ENCODE results near the gene ADGRG6. TPM values are rescaled to one million over a fixed set of nuclear protein-coding genes. Genes with fewer than 3 reads are reported as not detected.

The ADGRG6 gene
- total and polyA plus RNA-seq, 8 donors, result 1.1 to 102 (median 8.9) TPM

DNA sequence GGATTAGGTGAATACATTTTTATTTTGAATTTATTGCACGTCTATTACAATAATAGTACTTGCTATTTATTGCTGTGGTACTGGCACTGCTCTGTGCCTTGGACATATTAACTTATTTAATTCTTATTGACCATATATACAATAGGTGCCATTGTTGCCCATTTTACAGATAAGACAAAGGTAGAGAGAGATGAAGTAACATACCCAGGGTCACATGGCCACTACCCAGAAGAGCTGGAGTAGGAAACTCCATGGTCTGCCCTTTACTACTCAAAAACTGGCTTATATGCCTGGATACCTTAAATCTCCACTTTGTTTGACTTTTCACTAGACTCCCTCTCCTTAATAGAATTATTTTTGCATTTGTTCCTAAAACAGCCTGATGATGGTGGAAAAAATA is 67.5 kb downstream of the ADGRG6 start:
- no peak overlapping the region for H3K27ac ChIP-seq
- no peaks in the 10 kb centered on the region for H3K36me3 ChIP-seq
- H3K4me3 ChIP-seq, result no peak overlapping the region
- TF ChIP-seq POLR2A (IDR thresholded peaks at IDR 0.05) (no peak), CTCF (IDR thresholded peaks at IDR 0.05) (no peak), EP300 (IDR thresholded peaks at IDR 0.05) (no peak), POLR2AphosphoS5 (IDR thresholded peaks at IDR 0.05) (no peak)
- H3K27me3 ChIP-seq, result no peaks in the 10 kb centered on the region
- no peaks in the 10 kb centered on the region for H3K4me1 ChIP-seq
- intact Hi-C loops (cut with DNase I; ENCODE audit: low total_unique reads), result no loop called here
- 88 to 92% (median 90%) methylated on average over 1 of the region's 1 CpG for WGBS, 5 donors
- H3K9me3 ChIP-seq, result no peaks in the 10 kb centered on the region
- no peak for DNase-seq

- H3K27ac ChIP-seq, result no peak overlapping the region
- H3K36me3 ChIP-seq, result no peaks in the 10 kb centered on the region
- TF ChIP-seq EP300 (IDR thresholded peaks at IDR 0.05) (no peak), POLR2AphosphoS5 (IDR thresholded peaks at IDR 0.05) (no peak), CTCF (IDR thresholded peaks at IDR 0.05) (no peak), POLR2A (IDR thresholded peaks at IDR 0.05) (no peak)
- peaks cover 3 to 22% (median 7%) of the 10 kb centered on the region in 4 donors for H3K4me1 ChIP-seq
- H3K27me3 ChIP-seq, result no peaks in the 10 kb centered on the region
- DNase-seq, result peak in 1 of 2 donors; percentile 52
- no peaks in the 10 kb centered on the region for H3K9me3 ChIP-seq
- WGBS, 5 donors, result 53 to 68% (median 63%) methylated on average over 2 of the region's 2 CpGs
- no peak overlapping the region for H3K4me3 ChIP-seq
- intact Hi-C loops (cut with DNase I; ENCODE audit: low total_unique reads), result no loop called here
These were observed 70.5 kb downstream of the ADGRG6 start for GRCh38 chr6:142372348-142372747.

- Histone ChIP-seq H3K27ac (no peak overlapping the region), H3K4me1 (peaks cover 5 to 33% (median 15%) of the 10 kb centered on the region in 4 donors), H3K36me3 (no peaks in the 10 kb centered on the region), H3K27me3 (no peaks in the 10 kb centered on the region), H3K9me3 (no peaks in the 10 kb centered on the region), H3K4me3 (no peak overlapping the region)
- TF ChIP-seq EP300 (IDR thresholded peaks at IDR 0.05) (no peak), POLR2A (IDR thresholded peaks at IDR 0.05) (no peak), CTCF (IDR thresholded peaks at IDR 0.05) (no peak)
- DNase-seq, result no peak
- intact Hi-C loops (cut with DNase I; ENCODE audit: low total_unique reads), result no loop called here
- WGBS, 5 donors, result 87 to 96% (median 90%) methylated on average over 2 of the region's 2 CpGs
These were observed 71.7 kb downstream of the ADGRG6 start for GRCh38 chr6:142373268-142374090.

DNA sequence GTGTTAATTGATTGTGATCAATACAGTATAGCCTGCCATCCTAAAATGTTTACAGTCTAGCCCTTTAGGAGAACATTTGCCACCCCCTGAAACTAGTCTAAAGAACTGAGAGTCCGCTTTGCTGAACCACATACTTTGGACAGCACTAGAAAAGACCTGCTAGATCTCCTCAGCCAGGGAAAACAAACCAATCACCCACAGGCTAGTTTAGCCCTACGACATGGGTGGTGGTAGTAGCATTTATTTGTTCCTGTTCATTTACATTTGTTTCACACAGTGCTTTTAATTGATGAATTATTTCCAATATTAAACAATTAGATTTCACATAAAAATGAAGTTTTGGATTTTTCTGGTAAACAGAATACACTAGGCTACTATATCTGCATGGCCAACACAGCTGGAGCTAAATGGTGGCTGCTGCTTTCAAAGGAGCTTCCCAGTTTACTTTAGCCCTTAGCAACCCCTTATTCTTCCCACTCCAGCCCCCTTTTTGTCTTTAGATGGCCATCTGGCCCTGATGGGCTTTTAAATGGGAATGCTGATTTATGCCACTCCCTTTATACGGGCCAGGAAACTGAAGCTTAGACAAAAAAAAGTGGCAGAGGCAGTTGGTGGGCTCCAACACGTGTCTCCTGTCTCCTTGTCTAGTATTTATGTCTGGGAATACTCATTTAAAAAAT is 72.4 kb downstream of the ADGRG6 start:
- Histone ChIP-seq H3K27me3 (no peaks in the 10 kb centered on the region), H3K4me1 (peaks cover 5 to 39% (median 15%) of the 10 kb centered on the region in 4 donors), H3K4me3 (no peak overlapping the region), H3K36me3 (no peaks in the 10 kb centered on the region), H3K27ac (no peak overlapping the region), H3K9me3 (no peaks in the 10 kb centered on the region)
- no peak for DNase-seq
- TF ChIP-seq CTCF (IDR thresholded peaks at IDR 0.05) (no peak), EP300 (IDR thresholded peaks at IDR 0.05) (no peak), POLR2A (IDR thresholded peaks at IDR 0.05) (no peak), POLR2AphosphoS5 (IDR thresholded peaks at IDR 0.05) (no peak)
- intact Hi-C loops (cut with DNase I; ENCODE audit: low total_unique reads), result no loop called here
- WGBS, 5 donors, result 65 to 86% (median 75%) methylated on average over 4 of the region's 4 CpGs
